ENCODE data around the gene PRKCD.
A peak's percentile ranks its signal among the peaks of the same experiment; 100 is the strongest.

PRKCD gene

DNA sequence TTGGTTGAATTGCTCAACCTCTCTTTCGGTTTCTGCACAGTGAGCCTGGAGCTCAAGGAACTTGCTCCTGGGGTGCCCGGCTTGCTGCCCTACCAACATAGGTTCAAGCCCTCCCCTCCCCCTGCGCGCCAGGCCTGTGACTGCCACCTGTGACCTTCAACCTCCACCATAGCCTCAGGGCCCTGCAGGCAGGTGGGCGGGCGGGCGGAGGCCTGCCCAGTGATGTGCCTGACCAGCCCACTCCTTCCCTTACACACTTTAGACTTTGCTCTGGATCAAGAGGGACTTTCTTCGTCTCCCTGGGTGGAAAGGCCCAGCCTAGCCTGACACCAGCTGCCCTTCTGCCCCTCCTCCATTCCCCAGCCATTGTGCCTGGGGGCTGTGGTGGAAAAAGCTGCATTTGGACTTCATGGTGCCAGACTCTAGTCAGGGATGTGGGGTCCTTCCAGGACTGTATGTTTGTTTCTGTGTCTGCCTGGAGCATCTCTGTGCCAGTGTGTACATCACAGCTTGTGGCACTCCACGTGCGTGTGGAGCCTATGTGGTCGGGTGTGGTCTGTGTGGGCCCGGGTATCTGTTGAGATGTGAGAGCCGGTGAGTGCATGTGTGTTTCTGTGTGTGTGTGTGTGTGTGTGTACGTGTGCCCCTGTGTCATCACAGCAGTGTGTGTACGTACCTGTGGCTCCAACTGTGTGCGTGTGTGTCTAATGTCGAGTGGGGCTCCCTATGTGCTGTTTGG is 9.5 kb downstream of the PRKCD start:
- Histone ChIP-seq H3K9ac (ENCODE audit: low read length) (peak overlapping the region; percentile 9), H3K4me1 (ENCODE audit: control insufficient read depth, insufficient read depth, low read length) (peaks cover 70% of the 10 kb centered on the region), H3K36me3 (ENCODE audit: control insufficient read depth, insufficient read depth, low read length) (peaks cover 8% of the 10 kb centered on the region), H3K27me3 (ENCODE audit: control insufficient read depth, insufficient read depth, low read length) (no peaks in the 10 kb centered on the region), H3K4me3 (ENCODE audit: low read length) (no peak overlapping the region), H3K9me3 (ENCODE audit: control insufficient read depth, low read length) (no peaks in the 10 kb centered on the region)

DNA sequence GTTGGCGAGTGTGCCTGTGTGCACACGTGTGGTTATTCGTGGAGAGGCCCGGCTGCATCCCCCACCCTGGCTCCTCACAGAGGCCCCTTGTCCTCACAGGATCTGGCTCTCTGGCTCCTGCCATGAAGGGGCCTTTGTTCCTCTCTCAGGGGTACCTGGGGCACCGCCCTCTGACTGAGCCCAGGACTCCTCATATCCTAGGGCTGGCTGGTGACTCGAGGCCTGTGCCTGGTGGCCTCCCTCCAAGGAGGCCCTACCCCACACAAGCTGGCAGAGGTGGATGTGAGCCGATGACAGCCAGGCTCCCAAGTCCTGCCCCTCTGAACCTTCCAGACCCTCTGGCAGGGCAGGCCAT is 10.0 kb downstream of the PRKCD start:
- Histone ChIP-seq H3K27me3 (ENCODE audit: control insufficient read depth, insufficient read depth, low read length) (no peaks in the 10 kb centered on the region), H3K9ac (ENCODE audit: low read length) (peak overlapping the region; percentile 9), H3K4me3 (ENCODE audit: low read length) (no peak overlapping the region), H3K36me3 (ENCODE audit: control insufficient read depth, insufficient read depth, low read length) (peaks cover 8% of the 10 kb centered on the region), H3K9me3 (ENCODE audit: control insufficient read depth, low read length) (no peaks in the 10 kb centered on the region), H3K4me1 (ENCODE audit: control insufficient read depth, insufficient read depth, low read length) (peaks cover 64% of the 10 kb centered on the region)

DNA sequence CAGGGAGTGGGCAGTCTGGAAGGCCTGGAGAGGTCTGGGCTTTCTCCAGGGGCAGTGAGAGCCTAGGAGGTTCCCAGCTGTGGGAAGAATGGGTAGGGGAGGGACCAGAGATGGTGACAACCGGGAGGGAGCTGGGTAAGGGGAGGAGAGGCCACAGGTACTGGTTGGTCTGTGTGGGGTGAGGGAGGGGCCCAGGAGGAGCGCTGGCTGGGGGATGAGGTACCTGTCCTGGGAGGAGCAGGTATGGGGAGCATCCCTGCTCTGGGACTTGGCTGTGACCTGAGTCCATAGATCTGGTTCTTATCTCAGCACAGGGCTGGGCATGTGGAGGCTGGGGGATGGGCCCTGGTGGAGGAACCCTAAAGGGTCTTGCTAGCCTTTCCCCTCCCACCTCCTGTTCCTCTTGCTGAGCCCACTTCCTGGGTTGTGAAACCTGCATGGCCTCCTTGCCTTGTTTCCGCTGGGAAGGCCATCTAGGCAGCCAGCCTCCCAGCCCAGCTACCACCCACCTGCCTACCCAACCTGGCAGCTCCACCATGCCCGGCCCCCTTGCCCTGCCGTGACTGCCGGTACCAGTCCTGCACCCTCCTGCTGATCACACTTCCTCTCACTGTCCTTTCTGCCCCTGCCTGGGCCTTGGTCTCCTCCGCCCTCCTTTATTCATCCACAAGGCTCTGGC is 11.0 kb downstream of the PRKCD start:
- no peak overlapping the region for H3K9ac ChIP-seq (ENCODE audit: low read length)
- no peak overlapping the region for H3K4me3 ChIP-seq (ENCODE audit: low read length)
- peaks cover 8% of the 10 kb centered on the region for H3K36me3 ChIP-seq (ENCODE audit: control insufficient read depth, insufficient read depth, low read length)
- H3K9me3 ChIP-seq (ENCODE audit: control insufficient read depth, low read length), result no peaks in the 10 kb centered on the region
- H3K27me3 ChIP-seq (ENCODE audit: control insufficient read depth, insufficient read depth, low read length), result no peaks in the 10 kb centered on the region
- peaks cover 55% of the 10 kb centered on the region for H3K4me1 ChIP-seq (ENCODE audit: control insufficient read depth, insufficient read depth, low read length)

DNA sequence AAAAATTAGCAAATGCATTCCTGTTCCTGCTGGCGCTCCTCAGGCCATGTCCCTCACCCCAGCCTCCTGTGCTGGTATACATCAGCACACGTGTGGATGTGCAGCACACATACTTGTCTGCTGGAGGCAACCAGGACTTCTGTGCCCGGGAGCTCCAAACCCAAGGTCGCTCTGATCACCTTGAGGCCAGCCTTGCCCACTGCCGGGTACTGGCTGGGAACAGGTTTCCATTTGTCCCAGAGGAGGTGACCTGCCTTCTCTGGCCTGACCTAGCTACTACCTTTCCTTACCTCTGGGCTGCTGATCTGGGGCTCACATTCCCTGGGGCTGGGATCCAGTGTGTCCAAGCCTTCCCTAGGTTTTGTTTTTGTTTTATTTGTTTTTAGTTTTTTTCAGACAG is 12.1 kb downstream of the PRKCD start:
- Histone ChIP-seq H3K36me3 (ENCODE audit: control insufficient read depth, insufficient read depth, low read length) (peaks cover 8% of the 10 kb centered on the region), H3K4me1 (ENCODE audit: control insufficient read depth, insufficient read depth, low read length) (peaks cover 44% of the 10 kb centered on the region), H3K9ac (ENCODE audit: low read length) (no peak overlapping the region), H3K4me3 (ENCODE audit: low read length) (no peak overlapping the region), H3K27me3 (ENCODE audit: control insufficient read depth, insufficient read depth, low read length) (no peaks in the 10 kb centered on the region), H3K9me3 (ENCODE audit: control insufficient read depth, low read length) (no peaks in the 10 kb centered on the region)

DNA sequence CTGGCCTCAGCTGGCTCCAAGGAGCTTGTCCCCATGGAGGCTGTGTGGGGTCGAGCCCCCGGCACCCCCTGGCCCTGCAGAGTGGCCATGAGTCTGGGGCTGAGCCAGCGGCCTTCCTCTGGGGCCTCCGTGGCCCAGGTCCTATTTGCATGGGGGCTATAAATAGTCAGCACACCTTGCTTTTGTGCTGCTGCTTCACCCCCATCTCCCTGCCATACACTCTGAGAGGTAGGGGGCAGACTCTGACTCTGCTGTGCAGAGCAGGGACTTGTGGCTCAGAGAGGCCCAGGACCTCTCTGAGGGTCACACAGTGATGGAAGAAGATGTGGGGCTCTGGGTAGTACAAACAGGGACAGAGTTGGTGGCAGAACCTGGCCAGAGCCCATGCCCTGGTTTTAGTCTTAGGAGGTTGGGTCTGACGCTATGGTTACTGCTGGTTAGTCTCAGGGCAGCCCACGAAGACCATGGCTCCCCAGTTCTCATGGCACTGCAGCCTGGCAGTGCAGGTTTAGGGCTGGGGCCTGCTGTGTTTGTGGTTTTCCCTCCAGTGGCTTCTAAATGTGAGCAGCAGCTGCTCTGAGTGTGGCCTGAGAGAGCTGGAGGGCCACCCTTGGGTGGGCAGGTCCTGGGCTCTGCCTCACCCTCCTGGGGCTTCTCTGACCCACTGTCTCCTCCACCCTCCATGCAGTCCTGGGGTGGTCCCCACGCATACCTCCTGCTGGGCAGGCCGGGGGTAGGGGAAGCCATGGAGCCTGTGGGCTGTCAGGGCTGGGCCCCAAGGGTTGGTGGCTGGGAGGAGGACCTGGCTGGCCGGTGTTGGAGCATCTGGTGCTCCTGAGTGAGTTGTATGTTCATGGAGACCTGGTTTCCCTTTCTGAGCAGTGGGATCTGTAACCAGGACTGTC is 13.6 kb downstream of the PRKCD start:
- Histone ChIP-seq H3K9ac (ENCODE audit: low read length) (no peak overlapping the region), H3K9me3 (ENCODE audit: control insufficient read depth, low read length) (no peaks in the 10 kb centered on the region), H3K4me3 (ENCODE audit: low read length) (no peak overlapping the region), H3K36me3 (ENCODE audit: control insufficient read depth, insufficient read depth, low read length) (peaks cover 22% of the 10 kb centered on the region), H3K27me3 (ENCODE audit: control insufficient read depth, insufficient read depth, low read length) (no peaks in the 10 kb centered on the region), H3K4me1 (ENCODE audit: control insufficient read depth, insufficient read depth, low read length) (peaks cover 29% of the 10 kb centered on the region)

GRCh38 chr3:53175613-53176540 is 14.9 kb downstream of the PRKCD start:
- Histone ChIP-seq H3K27me3 (ENCODE audit: control insufficient read depth, insufficient read depth, low read length) (no peaks in the 10 kb centered on the region), H3K36me3 (ENCODE audit: control insufficient read depth, insufficient read depth, low read length) (peaks cover 28% of the 10 kb centered on the region), H3K9me3 (ENCODE audit: control insufficient read depth, low read length) (no peaks in the 10 kb centered on the region), H3K4me1 (ENCODE audit: control insufficient read depth, insufficient read depth, low read length) (peaks cover 16% of the 10 kb centered on the region), H3K4me3 (ENCODE audit: low read length) (no peak overlapping the region), H3K9ac (ENCODE audit: low read length) (no peak overlapping the region)

GRCh38 chr3:53178246-53178645 is 17.2 kb downstream of the PRKCD start:
- H3K9me3 ChIP-seq (ENCODE audit: control insufficient read depth, low read length), result no peaks in the 10 kb centered on the region
- H3K27me3 ChIP-seq (ENCODE audit: control insufficient read depth, insufficient read depth, low read length), result no peaks in the 10 kb centered on the region
- H3K4me1 ChIP-seq (ENCODE audit: control insufficient read depth, insufficient read depth, low read length), result no peaks in the 10 kb centered on the region
- no peak overlapping the region for H3K4me3 ChIP-seq (ENCODE audit: low read length)
- H3K9ac ChIP-seq (ENCODE audit: low read length), result no peak overlapping the region
- H3K36me3 ChIP-seq (ENCODE audit: control insufficient read depth, insufficient read depth, low read length), result peaks cover 44% of the 10 kb centered on the region

DNA sequence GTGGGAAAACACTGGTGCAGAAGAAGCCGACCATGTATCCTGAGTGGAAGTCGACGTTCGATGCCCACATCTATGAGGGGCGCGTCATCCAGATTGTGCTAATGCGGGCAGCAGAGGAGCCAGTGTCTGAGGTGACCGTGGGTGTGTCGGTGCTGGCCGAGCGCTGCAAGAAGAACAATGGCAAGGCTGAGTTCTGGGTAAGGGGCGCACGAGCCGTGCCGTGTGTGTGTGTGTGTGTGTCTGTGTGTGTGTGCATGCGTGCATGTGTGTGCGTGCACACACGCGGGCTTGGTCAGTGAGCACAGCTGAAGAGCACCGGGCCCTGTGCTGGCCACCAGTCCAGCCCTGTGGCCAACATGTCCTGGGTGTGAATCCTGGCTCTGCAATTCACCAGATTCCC is 18.6 kb downstream of the PRKCD start:
- H3K4me3 ChIP-seq (ENCODE audit: low read length), result no peak overlapping the region
- H3K27me3 ChIP-seq (ENCODE audit: control insufficient read depth, insufficient read depth, low read length), result no peaks in the 10 kb centered on the region
- no peak overlapping the region for H3K9ac ChIP-seq (ENCODE audit: low read length)
- no peaks in the 10 kb centered on the region for H3K4me1 ChIP-seq (ENCODE audit: control insufficient read depth, insufficient read depth, low read length)
- no peaks in the 10 kb centered on the region for H3K9me3 ChIP-seq (ENCODE audit: control insufficient read depth, low read length)
- peaks cover 46% of the 10 kb centered on the region for H3K36me3 ChIP-seq (ENCODE audit: control insufficient read depth, insufficient read depth, low read length)

GRCh38 chr3:53180305-53181023 is 19.5 kb downstream of the PRKCD start:
- no peak overlapping the region for H3K9ac ChIP-seq (ENCODE audit: low read length)
- H3K4me1 ChIP-seq (ENCODE audit: control insufficient read depth, insufficient read depth, low read length), result no peaks in the 10 kb centered on the region
- no peak overlapping the region for H3K4me3 ChIP-seq (ENCODE audit: low read length)
- H3K36me3 ChIP-seq (ENCODE audit: control insufficient read depth, insufficient read depth, low read length), result peaks cover 46% of the 10 kb centered on the region
- no peaks in the 10 kb centered on the region for H3K27me3 ChIP-seq (ENCODE audit: control insufficient read depth, insufficient read depth, low read length)
- H3K9me3 ChIP-seq (ENCODE audit: control insufficient read depth, low read length), result no peaks in the 10 kb centered on the region

DNA sequence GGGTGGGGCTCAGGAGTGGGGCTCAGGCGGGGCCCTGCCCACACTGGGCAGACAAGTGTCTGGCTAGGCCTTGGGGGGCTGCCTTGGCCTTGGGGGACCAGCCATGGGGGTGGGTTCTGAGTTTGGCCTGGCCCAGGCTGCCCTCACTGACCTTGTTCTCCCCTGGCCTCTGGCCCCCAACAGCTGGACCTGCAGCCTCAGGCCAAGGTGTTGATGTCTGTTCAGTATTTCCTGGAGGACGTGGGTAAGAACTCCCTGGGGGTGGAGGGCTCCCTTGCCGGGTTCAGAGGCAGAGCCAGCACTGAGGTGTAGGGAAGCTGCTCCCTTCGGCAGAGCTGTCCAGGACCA is 20.0 kb downstream of the PRKCD start:
- Histone ChIP-seq H3K9me3 (ENCODE audit: control insufficient read depth, low read length) (no peaks in the 10 kb centered on the region), H3K4me1 (ENCODE audit: control insufficient read depth, insufficient read depth, low read length) (no peaks in the 10 kb centered on the region), H3K9ac (ENCODE audit: low read length) (no peak overlapping the region), H3K27me3 (ENCODE audit: control insufficient read depth, insufficient read depth, low read length) (no peaks in the 10 kb centered on the region), H3K4me3 (ENCODE audit: low read length) (no peak overlapping the region), H3K36me3 (ENCODE audit: control insufficient read depth, insufficient read depth, low read length) (peaks cover 52% of the 10 kb centered on the region)

GRCh38 chr3:53181528-53181927 is 20.5 kb downstream of the PRKCD start:
- Histone ChIP-seq H3K4me1 (ENCODE audit: control insufficient read depth, insufficient read depth, low read length) (no peaks in the 10 kb centered on the region), H3K27me3 (ENCODE audit: control insufficient read depth, insufficient read depth, low read length) (no peaks in the 10 kb centered on the region), H3K4me3 (ENCODE audit: low read length) (no peak overlapping the region), H3K9ac (ENCODE audit: low read length) (no peak overlapping the region), H3K36me3 (ENCODE audit: control insufficient read depth, insufficient read depth, low read length) (peaks cover 56% of the 10 kb centered on the region), H3K9me3 (ENCODE audit: control insufficient read depth, low read length) (no peaks in the 10 kb centered on the region)

All from mucosa of stomach (tissue), 1 donor.